ENCODE data around the gene PRDX1.

PRDX1 gene

DNA sequence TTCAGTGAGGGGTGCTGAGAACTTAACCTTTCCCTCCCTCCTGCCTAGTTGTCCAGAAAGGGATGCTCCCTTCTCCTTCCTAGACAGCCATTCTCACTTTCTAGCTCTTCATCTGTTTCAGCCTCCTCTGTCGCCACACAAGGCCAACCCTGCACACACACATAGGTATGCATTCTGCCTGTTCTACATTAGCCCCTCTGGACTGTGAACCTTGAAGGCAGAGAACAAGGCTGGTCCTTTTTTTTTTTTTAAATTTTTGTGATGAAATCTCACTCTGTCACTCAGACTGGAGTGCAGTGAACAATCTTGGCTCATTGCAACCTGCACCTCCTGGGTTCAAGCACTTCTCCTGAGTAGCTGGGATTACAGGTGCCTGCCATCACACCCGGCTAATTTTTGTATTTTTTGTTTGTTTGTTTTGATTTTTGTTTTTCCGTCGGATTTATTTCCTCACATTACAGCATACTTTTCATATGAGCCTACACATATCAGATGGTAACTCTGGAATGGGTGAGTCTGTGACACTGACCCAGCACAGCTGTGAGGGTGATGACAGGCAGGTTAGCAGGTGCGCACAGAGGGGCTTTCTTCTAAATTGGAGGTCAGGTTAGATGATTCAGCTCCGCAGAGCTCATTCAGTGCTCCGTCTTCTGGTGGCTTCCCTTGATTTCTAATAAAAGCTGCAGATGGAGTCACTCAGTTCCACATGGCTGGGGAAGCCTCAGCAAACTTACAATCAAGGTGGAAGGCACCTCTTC, 24.0 kb upstream of the PRDX1 start:
- TF ChIP-seq TAF1 (IDR thresholded peaks at IDR 0.05; ENCODE audit: low read depth): no peak

DNA sequence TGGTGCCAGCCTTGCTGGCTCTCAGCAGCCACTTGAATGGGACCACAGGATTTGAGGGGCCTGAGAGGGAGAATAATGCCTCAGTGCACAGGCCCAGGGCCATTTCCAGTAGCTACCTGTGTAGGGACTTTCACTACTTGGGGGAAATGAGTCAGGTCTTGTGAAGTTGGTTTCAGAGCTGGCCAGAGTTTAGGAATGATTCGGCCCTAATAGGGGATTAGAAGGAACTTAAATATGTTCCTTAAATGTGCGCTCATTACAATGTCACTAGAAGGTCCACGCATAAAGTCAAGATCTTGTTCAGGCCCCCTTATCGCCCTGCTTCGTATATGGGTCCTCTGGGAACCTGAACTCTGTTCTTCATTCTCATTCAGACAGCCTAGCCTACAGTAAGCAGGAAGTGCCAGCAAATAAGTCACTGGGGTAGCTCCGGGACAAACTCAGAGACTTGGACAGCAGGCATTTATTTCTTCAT, 23.4 kb upstream of the PRDX1 start:
- TF ChIP-seq FOXM1 (IDR thresholded peaks at IDR 0.05; ENCODE audit: borderline replicate concordance, low read depth): no peak
- TF ChIP-seq, protein P1, sequence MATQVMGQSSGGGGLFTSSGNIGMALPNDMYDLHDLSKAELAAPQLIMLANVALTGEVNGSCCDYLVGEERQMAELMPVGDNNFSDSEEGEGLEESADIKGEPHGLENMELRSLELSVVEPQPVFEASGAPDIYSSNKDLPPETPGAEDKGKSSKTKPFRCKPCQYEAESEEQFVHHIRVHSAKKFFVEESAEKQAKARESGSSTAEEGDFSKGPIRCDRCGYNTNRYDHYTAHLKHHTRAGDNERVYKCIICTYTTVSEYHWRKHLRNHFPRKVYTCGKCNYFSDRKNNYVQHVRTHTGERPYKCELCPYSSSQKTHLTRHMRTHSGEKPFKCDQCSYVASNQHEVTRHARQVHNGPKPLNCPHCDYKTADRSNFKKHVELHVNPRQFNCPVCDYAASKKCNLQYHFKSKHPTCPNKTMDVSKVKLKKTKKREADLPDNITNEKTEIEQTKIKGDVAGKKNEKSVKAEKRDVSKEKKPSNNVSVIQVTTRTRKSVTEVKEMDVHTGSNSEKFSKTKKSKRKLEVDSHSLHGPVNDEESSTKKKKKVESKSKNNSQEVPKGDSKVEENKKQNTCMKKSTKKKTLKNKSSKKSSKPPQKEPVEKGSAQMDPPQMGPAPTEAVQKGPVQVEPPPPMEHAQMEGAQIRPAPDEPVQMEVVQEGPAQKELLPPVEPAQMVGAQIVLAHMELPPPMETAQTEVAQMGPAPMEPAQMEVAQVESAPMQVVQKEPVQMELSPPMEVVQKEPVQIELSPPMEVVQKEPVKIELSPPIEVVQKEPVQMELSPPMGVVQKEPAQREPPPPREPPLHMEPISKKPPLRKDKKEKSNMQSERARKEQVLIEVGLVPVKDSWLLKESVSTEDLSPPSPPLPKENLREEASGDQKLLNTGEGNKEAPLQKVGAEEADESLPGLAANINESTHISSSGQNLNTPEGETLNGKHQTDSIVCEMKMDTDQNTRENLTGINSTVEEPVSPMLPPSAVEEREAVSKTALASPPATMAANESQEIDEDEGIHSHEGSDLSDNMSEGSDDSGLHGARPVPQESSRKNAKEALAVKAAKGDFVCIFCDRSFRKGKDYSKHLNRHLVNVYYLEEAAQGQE (IDR thresholded peaks at IDR 0.05; ENCODE audit: low read depth): no peak
- TF ChIP-seq YY1 (IDR thresholded peaks at IDR 0.05; ENCODE audit: low read depth): no peak
- TF ChIP-seq EP300 (IDR thresholded peaks at IDR 0.05; ENCODE audit: borderline replicate concordance): no peak
- TF ChIP-seq CEBPB (IDR thresholded peaks at IDR 0.05): no peak
- no peak for TF ChIP-seq TEAD4 (IDR thresholded peaks at IDR 0.05)
- TF ChIP-seq RAD21 (IDR thresholded peaks at IDR 0.05; ENCODE audit: low read depth): no peak
- TF ChIP-seq, protein P2, sequence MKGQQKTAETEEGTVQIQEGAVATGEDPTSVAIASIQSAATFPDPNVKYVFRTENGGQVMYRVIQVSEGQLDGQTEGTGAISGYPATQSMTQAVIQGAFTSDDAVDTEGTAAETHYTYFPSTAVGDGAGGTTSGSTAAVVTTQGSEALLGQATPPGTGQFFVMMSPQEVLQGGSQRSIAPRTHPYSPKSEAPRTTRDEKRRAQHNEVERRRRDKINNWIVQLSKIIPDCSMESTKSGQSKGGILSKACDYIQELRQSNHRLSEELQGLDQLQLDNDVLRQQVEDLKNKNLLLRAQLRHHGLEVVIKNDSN (IDR thresholded peaks at IDR 0.05): no peak
- TF ChIP-seq EGR1 (IDR thresholded peaks at IDR 0.05): no peak
- TF ChIP-seq CREB1 (IDR thresholded peaks at IDR 0.05; ENCODE audit: low read depth): no peak
- no peak for TF ChIP-seq TAF1 (IDR thresholded peaks at IDR 0.05; ENCODE audit: low read depth)
- no peak for TF ChIP-seq TCF12 (IDR thresholded peaks at IDR 0.05; ENCODE audit: low read depth)

- no peak for TF ChIP-seq FOXM1 (IDR thresholded peaks at IDR 0.05; ENCODE audit: borderline replicate concordance, low read depth)
Observed at GRCh38 chr1:45544530-45544929, 22.8 kb upstream of the PRDX1 start.

DNA sequence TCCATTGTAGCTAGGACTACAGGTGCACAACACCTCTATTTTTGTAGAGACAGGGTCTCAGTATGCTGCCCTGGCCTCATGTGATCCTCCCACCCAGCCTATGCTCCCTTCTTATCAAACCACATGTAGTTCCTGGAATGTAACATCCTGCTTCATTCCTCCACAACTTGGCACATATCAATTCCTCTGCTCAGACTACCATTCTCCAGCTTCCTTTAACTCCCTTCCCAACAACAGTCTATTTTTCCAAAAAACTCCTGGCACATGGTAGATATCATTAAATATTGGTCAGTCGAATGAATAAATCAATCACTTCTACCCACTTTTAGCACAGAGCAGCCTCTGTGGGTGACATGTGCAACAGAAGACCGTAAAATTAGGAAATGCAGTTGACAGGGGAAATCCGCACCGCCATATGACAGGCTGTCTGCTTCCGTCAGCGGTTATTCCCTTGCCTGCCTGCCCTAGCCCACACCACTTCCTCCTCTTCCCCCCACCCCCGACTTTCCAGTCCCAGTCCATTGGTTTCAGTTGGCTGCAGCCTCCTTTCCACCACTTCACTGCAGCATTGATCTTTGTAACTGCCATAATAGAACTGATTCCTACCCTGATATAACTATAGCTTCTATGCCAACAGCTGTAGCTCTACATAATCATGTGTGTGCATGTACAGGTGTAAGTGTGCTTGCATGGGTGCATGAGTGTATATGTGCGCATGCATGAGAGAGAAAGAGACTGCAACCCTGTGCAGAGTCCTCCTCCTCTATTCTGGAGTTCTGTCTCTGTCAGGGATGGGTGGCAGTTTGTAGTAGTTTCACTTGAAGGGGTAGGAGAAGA, 22.1 kb upstream of the PRDX1 start:
- TF ChIP-seq YY1 (IDR thresholded peaks at IDR 0.05; ENCODE audit: low read depth) (no peak), ZBTB7A (IDR thresholded peaks at IDR 0.05; ENCODE audit: low read depth) (no peak), RAD21 (IDR thresholded peaks at IDR 0.05; ENCODE audit: low read depth) (no peak), CEBPB (IDR thresholded peaks at IDR 0.05) (no peak), NFIC (IDR thresholded peaks at IDR 0.05) (no peak), CREB1 (IDR thresholded peaks at IDR 0.05; ENCODE audit: low read depth) (no peak), TAF1 (IDR thresholded peaks at IDR 0.05; ENCODE audit: low read depth) (no peak), TEAD4 (IDR thresholded peaks at IDR 0.05) (no peak), FOXM1 (IDR thresholded peaks at IDR 0.05; ENCODE audit: borderline replicate concordance, low read depth) (no peak), EGR1 (IDR thresholded peaks at IDR 0.05) (no peak), EP300 (IDR thresholded peaks at IDR 0.05; ENCODE audit: borderline replicate concordance) (no peak), TCF12 (IDR thresholded peaks at IDR 0.05; ENCODE audit: low read depth) (no peak)
- TF ChIP-seq, protein P2 (IDR thresholded peaks at IDR 0.05): no peak
- TF ChIP-seq, protein P1 (IDR thresholded peaks at IDR 0.05; ENCODE audit: low read depth): no peak
- TF ChIP-seq, protein P3, sequence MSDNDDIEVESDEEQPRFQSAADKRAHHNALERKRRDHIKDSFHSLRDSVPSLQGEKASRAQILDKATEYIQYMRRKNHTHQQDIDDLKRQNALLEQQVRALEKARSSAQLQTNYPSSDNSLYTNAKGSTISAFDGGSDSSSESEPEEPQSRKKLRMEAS (IDR thresholded peaks at IDR 0.05): no peak

GRCh38 chr1:45542591-45542990, 20.9 kb upstream of the PRDX1 start:
- TF ChIP-seq FOXM1 (IDR thresholded peaks at IDR 0.05; ENCODE audit: borderline replicate concordance, low read depth): no peak
- no peak for TF ChIP-seq TAF1 (IDR thresholded peaks at IDR 0.05; ENCODE audit: low read depth)
- TF ChIP-seq, protein P3 (IDR thresholded peaks at IDR 0.05): no peak
- no peak for TF ChIP-seq EP300 (IDR thresholded peaks at IDR 0.05; ENCODE audit: borderline replicate concordance)
- TF ChIP-seq EGR1 (IDR thresholded peaks at IDR 0.05): no peak
- TF ChIP-seq, protein P2 (IDR thresholded peaks at IDR 0.05): no peak
- TF ChIP-seq, protein P1 (IDR thresholded peaks at IDR 0.05; ENCODE audit: low read depth): no peak
- no peak for TF ChIP-seq YY1 (IDR thresholded peaks at IDR 0.05; ENCODE audit: low read depth)
- no peak for TF ChIP-seq CEBPB (IDR thresholded peaks at IDR 0.05)
- TF ChIP-seq CREB1 (IDR thresholded peaks at IDR 0.05; ENCODE audit: low read depth): no peak
- TF ChIP-seq TCF12 (IDR thresholded peaks at IDR 0.05; ENCODE audit: low read depth): no peak
- no peak for TF ChIP-seq TEAD4 (IDR thresholded peaks at IDR 0.05)
- no peak for TF ChIP-seq ZBTB7A (IDR thresholded peaks at IDR 0.05; ENCODE audit: low read depth)
- TF ChIP-seq NFIC (IDR thresholded peaks at IDR 0.05): no peak
- no peak for TF ChIP-seq RAD21 (IDR thresholded peaks at IDR 0.05; ENCODE audit: low read depth)

Measured in Ishikawa (cell line).